D721Med (cell line): ENCODE data around the gene PFN3.
"Not testable (repeated sequence)": the region's sequence is repeated elsewhere in the genome, so short reads cannot be mapped to it uniquely, and the experiment has no call there.

Experiments
- DNase-seq: peaks from one replicate; pipeline ENCODE4 v3.0.0; 2011; ENCODE audit warnings: low spot score; ENCODE audit not compliant: insufficient read length
- FAIRE-seq: peaks from 2 replicates; lab custom pipeline; 2011; peaks lifted over from hg19 to GRCh38; lab: Jason Lieb, UNC
- CTCF ChIP-seq: IDR thresholded peaks from 2 replicates; pipeline ENCODE4 v1.5.1; 2012; ENCODE audit warnings: mild to moderate bottlenecking, control low read depth; ENCODE audit not compliant: insufficient read depth; ENCODE audit errors: missing control alignments

The PFN3 gene

GRCh38 chr5:177376107-177376506 lies 24.4 kb downstream of the PFN3 start:
- no peak for TF ChIP-seq CTCF
- FAIRE-seq, result no peak

DNA sequence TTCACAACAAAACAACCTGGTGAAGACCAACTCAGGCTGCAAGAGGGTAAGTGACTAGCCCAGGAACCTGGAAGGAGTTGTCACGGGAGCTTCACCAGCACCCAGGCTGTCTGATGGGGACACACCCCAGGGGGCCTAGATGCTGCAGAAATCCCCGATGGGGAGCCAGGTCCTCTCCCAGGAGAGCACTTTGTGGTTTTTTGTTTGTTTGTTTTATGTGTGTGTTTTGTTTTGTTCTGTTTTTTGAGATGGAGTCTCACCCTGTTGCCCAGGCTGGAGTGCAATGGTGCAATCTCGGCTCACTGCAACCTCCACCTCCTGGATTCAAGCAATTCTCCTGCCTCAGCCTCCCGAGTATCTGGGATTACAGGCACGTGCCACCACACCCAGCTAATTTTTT lies 24.9 kb downstream of the PFN3 start:
- FAIRE-seq, DNase-seq: not testable (repeated sequence)

More at GRCh38 chr5:177376107-177376506, 24.4 kb downstream of the PFN3 start:
- no peak for DNase-seq

- DNase-seq (no peak), FAIRE-seq (no peak)
- no peak for TF ChIP-seq CTCF
These were observed 26.2 kb downstream of the PFN3 start for GRCh38 chr5:177374211-177374610.

GRCh38 chr5:177373806-177374205 lies 26.7 kb downstream of the PFN3 start:
- DNase-seq (no peak), FAIRE-seq (no peak)
- no peak for TF ChIP-seq CTCF

DNA sequence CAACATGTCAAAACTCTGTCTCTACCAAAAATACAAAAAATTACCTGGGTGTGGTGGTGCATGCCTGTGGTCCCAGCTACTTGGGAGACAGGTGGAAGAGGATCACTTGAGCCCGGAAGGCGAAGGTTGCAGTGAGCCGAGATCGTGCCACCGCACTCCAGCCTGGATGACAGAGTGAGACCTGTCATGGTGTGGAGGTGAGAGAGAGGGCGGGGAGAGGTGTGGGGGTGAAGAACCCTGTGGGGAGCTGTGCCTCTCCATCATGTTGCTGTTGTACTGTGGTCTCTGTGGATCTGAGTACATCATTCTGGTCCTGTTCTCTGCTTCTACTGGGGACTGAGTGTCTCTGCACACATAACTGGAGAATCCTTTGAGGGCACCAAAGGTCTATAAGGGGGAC lies 27.6 kb downstream of the PFN3 start:
- FAIRE-seq, result no peak
- TF ChIP-seq CTCF, result no peak
- DNase-seq, result no peak

GRCh38 chr5:177372034-177372896 lies 28.2 kb downstream of the PFN3 start:
- no peak for FAIRE-seq
- no peak for DNase-seq
- no peak for TF ChIP-seq CTCF

DNA sequence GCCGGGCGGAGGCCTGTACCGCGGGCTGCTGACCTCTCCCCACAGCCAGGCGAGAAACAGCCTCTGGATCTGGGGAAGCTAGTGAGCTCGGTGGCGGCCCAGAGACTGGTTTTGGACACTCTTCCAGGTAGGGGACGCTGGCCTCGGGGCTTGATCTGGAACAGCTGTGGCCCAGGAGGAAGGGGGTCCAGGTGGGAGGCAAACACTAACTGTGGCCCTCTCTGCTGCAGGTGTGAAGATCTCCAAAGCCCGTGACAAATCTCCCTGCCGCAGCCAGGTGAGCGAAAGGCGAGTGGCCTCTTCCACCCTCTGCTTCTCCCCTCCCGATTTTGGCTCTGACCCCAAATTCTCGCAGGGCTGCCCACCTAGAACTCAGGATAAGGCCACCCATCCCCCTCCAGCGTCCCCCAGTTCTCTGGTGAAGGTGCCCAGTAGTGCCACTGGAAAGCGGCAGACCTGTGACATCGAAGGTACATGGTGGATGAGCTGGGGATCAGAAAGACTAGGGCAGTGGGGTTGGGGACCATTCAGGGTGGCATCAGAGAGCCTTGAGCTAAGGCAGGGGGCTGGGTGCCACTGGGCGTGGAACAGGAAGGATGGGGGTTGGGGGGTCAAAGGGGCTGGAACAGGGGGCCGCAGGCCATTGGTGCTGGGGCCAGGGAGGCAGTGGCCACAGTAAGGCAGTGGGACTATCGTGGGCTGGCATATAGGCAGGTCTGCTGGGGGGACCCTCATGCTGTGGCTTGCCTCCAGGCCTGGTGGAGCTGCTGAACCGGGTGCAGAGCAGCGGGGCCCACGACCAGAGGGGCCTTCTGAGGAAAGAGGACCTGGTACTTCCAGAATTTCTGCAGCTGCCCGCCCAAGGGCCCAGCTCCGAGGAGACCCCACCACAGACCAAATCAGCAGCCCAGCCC lies 29.1 kb downstream of the PFN3 start:
- no peak for TF ChIP-seq CTCF
- FAIRE-seq, result no peak
- no peak for DNase-seq
